GM12878 (cell line): ENCODE results near the gene SMIM38. TPM values are rescaled to one million over a fixed set of nuclear protein-coding genes. Genes with fewer than 3 reads are reported as not detected.

Source experiments
- ATAC-seq: fragments of 200-7000 bp; cut with Tn5 transposase; 3 replicates; pipeline ENCODE4 v1.9.1; 2020; ENCODE audit warnings: mild to moderate bottlenecking, moderate library complexity
- BruUV-seq: library from RNA; stranded (reverse); fragments of 400-500 nt; replicated peaks from 2 replicates; lab custom pipeline; 2021; lab: Mats Ljungman, UMichigan
- CTCF ChIA-PET: fragments of 300-600 bp; sonication (Branson Sonifier 250); formaldehyde crosslinking; extraction: SDS; loops from one replicate; lab custom pipeline; 2021; ENCODE audit warnings: inconsistent platforms; lab: Yijun Ruan, JAX
- POLR2A ChIA-PET: fragments of 350-600 bp; formaldehyde crosslinking; extraction: SDS; loops from one replicate; lab custom pipeline; 2021; ENCODE audit warnings: inconsistent platforms; lab: Charles Lee
- RAD21 ChIA-PET: fragments of 300-600 bp; sonication (Branson Sonifier 250); formaldehyde crosslinking; loops from one replicate; lab custom pipeline; 2023; ENCODE audit warnings: antibody characterized with exemption; ENCODE audit not compliant: unreplicated experiment; lab: Charles Lee
- SMC1A ChIA-PET: fragments of 300-600 bp; sonication (Branson Sonifier 250); formaldehyde crosslinking; loops from one replicate; lab custom pipeline; 2023; ENCODE audit not compliant: unreplicated experiment, uncharacterized antibody; lab: Charles Lee
- DNase-seq: peaks from one replicate; pipeline ENCODE4 v3.0.0-alpha.2; 2011; ENCODE audit warnings: low read depth, low spot score
- FAIRE-seq: peaks from 3 replicates; lab custom pipeline; 2011; peaks lifted over from hg19 to GRCh38; lab: Jason Lieb, UNC
- H2AFZ ChIP-seq: 2 replicates; pipeline ENCODE4 v1.6.0; 2011; ENCODE audit warnings: low read depth, low read length, control low read depth; ENCODE audit not compliant: control insufficient read depth
- H3K27ac ChIP-seq: 2 replicates; pipeline ENCODE4 v1.5.1; 2011; ENCODE audit warnings: control low read depth; ENCODE audit not compliant: control insufficient read depth, insufficient read depth
- H3K27me3 ChIP-seq, 2 experiments: replicated peaks in 1 of 2; 2 replicates each; pipeline versions ENCODE4 v1.6.0 to v1.6.1; 2011; ENCODE audit warnings: low read length in 1 of 2; ENCODE audit not compliant: control insufficient read depth in 2 of 2, insufficient read depth in 2 of 2
- H3K36me3 ChIP-seq, 2 experiments: 2 replicates each; pipeline ENCODE4 v1.5.1; 2011; ENCODE audit warnings: low read length in 1 of 2; ENCODE audit not compliant: control insufficient read depth in 2 of 2, insufficient read depth in 2 of 2
- H3K4me1 ChIP-seq: 2 replicates; pipeline ENCODE4 v1.6.1; 2011; ENCODE audit warnings: mild to moderate bottlenecking, low read length, moderate library complexity, mixed read lengths; ENCODE audit not compliant: control insufficient read depth, insufficient read depth
- H3K4me2 ChIP-seq: 2 replicates; pipeline ENCODE4 v1.6.0; 2011; ENCODE audit warnings: control low read depth; ENCODE audit not compliant: control insufficient read depth, insufficient read depth
- H3K4me3 ChIP-seq: fragments of 200-600 bp; sonication (generic); 2 replicates; pipeline ENCODE4 v1.5.1; 2016
- H3K79me2 ChIP-seq: 2 replicates; pipeline ENCODE4 v1.6.0; 2011; ENCODE audit warnings: low read length; ENCODE audit not compliant: control insufficient read depth, insufficient read depth
- H3K9ac ChIP-seq: 2 replicates; pipeline ENCODE4 v1.8.0; 2011; ENCODE audit warnings: low read length, control low read depth, mixed read lengths; ENCODE audit not compliant: control insufficient read depth, insufficient read depth
- H3K9me3 ChIP-seq: replicated peaks from 3 replicates; pipeline ENCODE4 v1.5.1; 2011; ENCODE audit warnings: mild to moderate bottlenecking, low read length; ENCODE audit not compliant: control insufficient read depth, insufficient read depth
- H4K20me1 ChIP-seq: 2 replicates; pipeline ENCODE4 v1.6.0; 2011; ENCODE audit not compliant: control insufficient read depth, insufficient read depth
- BCL3 ChIP-seq: IDR thresholded peaks from 2 replicates; pipeline ENCODE4 v1.6.1; 2011; ENCODE audit warnings: borderline replicate concordance, low read depth, mild to moderate bottlenecking, moderate library complexity, low read length; ENCODE audit not compliant: insufficient read depth, poor library complexity, severe bottlenecking
- DPF2 ChIP-seq: fragments of 450-650 bp; IDR thresholded peaks from 2 replicates; pipeline ENCODE4 v1.6.1; 2017; ENCODE audit warnings: mild to moderate bottlenecking
- NR2C2 ChIP-seq: IDR thresholded peaks from 2 replicates; pipeline ENCODE4 v1.6.1; 2011; ENCODE audit warnings: borderline replicate concordance, low read depth; ENCODE audit not compliant: control insufficient read depth, insufficient read length
- PRDM15 ChIP-seq: fragments of 450-650 bp; formaldehyde crosslinking; IDR thresholded peaks from 2 replicates; pipeline ENCODE4 v1.4.0; 2020; ENCODE audit warnings: mild to moderate bottlenecking, moderate library complexity
- SMARCA5 ChIP-seq: fragments of 450-650 bp; IDR thresholded peaks from 2 replicates; pipeline ENCODE4 v1.6.1; 2017; ENCODE audit warnings: mild to moderate bottlenecking
- SPI1 ChIP-seq: IDR thresholded peaks from 2 replicates; pipeline ENCODE4 v1.6.1; 2011; ENCODE audit warnings: low read depth, mild to moderate bottlenecking, low read length, moderate library complexity, borderline replicate concordance; ENCODE audit not compliant: insufficient read depth
- SREBF1 ChIP-seq: IDR thresholded peaks from 2 replicates; pipeline ENCODE4 v1.6.1; 2012; ENCODE audit warnings: mild to moderate bottlenecking, low read length
- USF2 ChIP-seq: IDR thresholded peaks from 2 replicates; pipeline ENCODE4 v1.6.1; 2011; ENCODE audit warnings: low read depth, low read length, improper control_type of control experiment, borderline replicate concordance
- WGBS: methylation state at CpG from one replicate; pipeline ENCODE4 v1.1.6; 2016; ENCODE audit warnings: low lambda C conversion rate; ENCODE audit not compliant: insufficient replicate concordance, insufficient coverage; ENCODE audit errors: missing lambda C conversion rate; 5-methylcytosine and 5-hydroxymethylcytosine counted together
- in situ Hi-C: fragments of 300-500 bp; cut with MboI; formaldehyde crosslinking; loops from 9 replicates; pipeline ENCODE4 v1.14.3; 2018; ENCODE audit warnings: mixed read lengths
- intact Hi-C: fragments of 100-400 bp; cut with micrococcal nuclease; formaldehyde crosslinking; loops from one replicate; pipeline ENCODE4 v1.14.2; 2022; ENCODE audit not compliant: unreplicated experiment
- polyA plus RNA-seq, 11 experiments: library from polyadenylated mRNA; depleted of rRNA in 4 of 11; unstranded in 6 of 11; stranded (reverse) in 5 of 11; fragments of >200 nt; fragmentation: Nextera tagmentation in 4 of 11; fragmentation: Illumina TruSeq in 1 of 11; extraction: Ambion mirVana in 4 of 11; extraction: Trizol in 1 of 11; gene quantifications; 1 replicate in 1 of 11; 2 replicates in 10 of 11; pipeline versions ENCODE4 v1.2.1 to v1.2.3, GENCODE V29; 2011 to 2016; ENCODE audit warnings: inconsistent platforms in 2 of 11, missing spikeins in 2 of 11, low read depth in 1 of 11
- total RNA-seq, 4 experiments: library from RNA; depleted of rRNA in 3 of 4; stranded (reverse); fragments of >200 nt in 3 of 4; fragmentation: Illumina TruSeq in 1 of 4; extraction: Trizol in 1 of 4; gene quantifications; 2 replicates each; pipeline versions ENCODE4 v1.2.1 to v1.2.3, GENCODE V29; 2013 to 2021
- TF ChIP-seq, protein P1 (sequence below): fragments of 450-650 bp; IDR thresholded peaks from 2 replicates; pipeline ENCODE4 v1.6.1; 2017; ENCODE audit warnings: borderline replicate concordance
- TF ChIP-seq, protein P2 (sequence below): fragments of 150-350 bp; IDR thresholded peaks from 2 replicates; pipeline ENCODE4 v1.6.1; 2014; ENCODE audit warnings: mild to moderate bottlenecking, low read depth, low read length

Gene SMIM38
- total and polyA plus RNA-seq, 10 of the 15 experiments (the other 5 are each of a cell fraction or from before 2014, with no cell fraction given): 0.15 to 5.0 (median 2.1) TPM; not detected in 1

GRCh38 chr11:69199583-69200315 lies 44.0 kb downstream of the SMIM38 start:
- RAD21 ChIA-PET: no interaction called here
- SMC1A ChIA-PET: no interaction called here
- intact Hi-C loops: no loop called here
- H3K27me3 ChIP-seq: no peaks in the 10 kb centered on the region
- no peaks in the 10 kb centered on the region; the same call in 2 of the 3 replicates for H3K9me3 ChIP-seq
- H3K9ac ChIP-seq: no peak overlapping the region
- H2AFZ ChIP-seq: no peak overlapping the region
- no peak for ATAC-seq
- H3K36me3 ChIP-seq: no peaks in the 10 kb centered on the region
- H3K4me3 ChIP-seq: no peak overlapping the region
- WGBS: 66% methylated on average over 10 of the region's 10 CpGs
- no peak for TF ChIP-seq SMARCA5
- no peak for TF ChIP-seq NR2C2
- TF ChIP-seq, protein P1, sequence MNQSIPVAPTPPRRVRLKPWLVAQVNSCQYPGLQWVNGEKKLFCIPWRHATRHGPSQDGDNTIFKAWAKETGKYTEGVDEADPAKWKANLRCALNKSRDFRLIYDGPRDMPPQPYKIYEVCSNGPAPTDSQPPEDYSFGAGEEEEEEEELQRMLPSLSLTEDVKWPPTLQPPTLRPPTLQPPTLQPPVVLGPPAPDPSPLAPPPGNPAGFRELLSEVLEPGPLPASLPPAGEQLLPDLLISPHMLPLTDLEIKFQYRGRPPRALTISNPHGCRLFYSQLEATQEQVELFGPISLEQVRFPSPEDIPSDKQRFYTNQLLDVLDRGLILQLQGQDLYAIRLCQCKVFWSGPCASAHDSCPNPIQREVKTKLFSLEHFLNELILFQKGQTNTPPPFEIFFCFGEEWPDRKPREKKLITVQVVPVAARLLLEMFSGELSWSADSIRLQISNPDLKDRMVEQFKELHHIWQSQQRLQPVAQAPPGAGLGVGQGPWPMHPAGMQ: no peak
- TF ChIP-seq, protein P2, sequence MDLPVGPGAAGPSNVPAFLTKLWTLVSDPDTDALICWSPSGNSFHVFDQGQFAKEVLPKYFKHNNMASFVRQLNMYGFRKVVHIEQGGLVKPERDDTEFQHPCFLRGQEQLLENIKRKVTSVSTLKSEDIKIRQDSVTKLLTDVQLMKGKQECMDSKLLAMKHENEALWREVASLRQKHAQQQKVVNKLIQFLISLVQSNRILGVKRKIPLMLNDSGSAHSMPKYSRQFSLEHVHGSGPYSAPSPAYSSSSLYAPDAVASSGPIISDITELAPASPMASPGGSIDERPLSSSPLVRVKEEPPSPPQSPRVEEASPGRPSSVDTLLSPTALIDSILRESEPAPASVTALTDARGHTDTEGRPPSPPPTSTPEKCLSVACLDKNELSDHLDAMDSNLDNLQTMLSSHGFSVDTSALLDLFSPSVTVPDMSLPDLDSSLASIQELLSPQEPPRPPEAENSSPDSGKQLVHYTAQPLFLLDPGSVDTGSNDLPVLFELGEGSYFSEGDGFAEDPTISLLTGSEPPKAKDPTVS: no peak
- TF ChIP-seq SPI1: no peak
- no peak for TF ChIP-seq BCL3
- no peak for TF ChIP-seq USF2
- no peak for TF ChIP-seq DPF2
- no peak for TF ChIP-seq PRDM15 (CRISPR knock-in tag)
- TF ChIP-seq SREBF1: no peak
- TF ChIP-seq, all 136 proteins: peak for 0
- DNase-seq (no peak), FAIRE-seq (no peak)
- ChIA-PET CTCF (no interaction called here), POLR2A (no interaction called here)
- no TSS peak for BruUV-seq
- in situ Hi-C loops: no loop called here
- Histone ChIP-seq H3K27ac (no peak overlapping the region), H3K4me1 (no peaks in the 10 kb centered on the region; the same call in 1 of the 2 replicates), H3K4me2 (no peak overlapping the region), H3K79me2 (no peaks in the 10 kb centered on the region), H4K20me1 (no peaks in the 10 kb centered on the region)
